ENCODE results near the gene KCNJ15. TPM values are rescaled to one million over a fixed set of nuclear protein-coding genes. Genes with fewer than 3 reads are reported as not detected.

Gene KCNJ15
- total RNA-seq, 1 donor from 2014 or later = 0.51 TPM

- H3K4me1 Mint-ChIP-seq (ENCODE audit: unreplicated experiment) = peaks cover 18% of the 10 kb centered on the region
- no peaks in the 10 kb centered on the region for H3K9me3 Mint-ChIP-seq (ENCODE audit: unreplicated experiment)
- no peaks in the 10 kb centered on the region for H3K27me3 Mint-ChIP-seq (ENCODE audit: unreplicated experiment)
- H3K27ac Mint-ChIP-seq (ENCODE audit: unreplicated experiment) = no peak overlapping the region
- H3K4me3 Mint-ChIP-seq (ENCODE audit: unreplicated experiment) = no peak overlapping the region
- TF ChIP-seq, protein P1, sequence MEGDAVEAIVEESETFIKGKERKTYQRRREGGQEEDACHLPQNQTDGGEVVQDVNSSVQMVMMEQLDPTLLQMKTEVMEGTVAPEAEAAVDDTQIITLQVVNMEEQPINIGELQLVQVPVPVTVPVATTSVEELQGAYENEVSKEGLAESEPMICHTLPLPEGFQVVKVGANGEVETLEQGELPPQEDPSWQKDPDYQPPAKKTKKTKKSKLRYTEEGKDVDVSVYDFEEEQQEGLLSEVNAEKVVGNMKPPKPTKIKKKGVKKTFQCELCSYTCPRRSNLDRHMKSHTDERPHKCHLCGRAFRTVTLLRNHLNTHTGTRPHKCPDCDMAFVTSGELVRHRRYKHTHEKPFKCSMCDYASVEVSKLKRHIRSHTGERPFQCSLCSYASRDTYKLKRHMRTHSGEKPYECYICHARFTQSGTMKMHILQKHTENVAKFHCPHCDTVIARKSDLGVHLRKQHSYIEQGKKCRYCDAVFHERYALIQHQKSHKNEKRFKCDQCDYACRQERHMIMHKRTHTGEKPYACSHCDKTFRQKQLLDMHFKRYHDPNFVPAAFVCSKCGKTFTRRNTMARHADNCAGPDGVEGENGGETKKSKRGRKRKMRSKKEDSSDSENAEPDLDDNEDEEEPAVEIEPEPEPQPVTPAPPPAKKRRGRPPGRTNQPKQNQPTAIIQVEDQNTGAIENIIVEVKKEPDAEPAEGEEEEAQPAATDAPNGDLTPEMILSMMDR (IDR thresholded peaks at IDR 0.05) = no peak
- H3K36me3 Mint-ChIP-seq (ENCODE audit: unreplicated experiment) = no peaks in the 10 kb centered on the region
- peak; percentile 30 for DNase-seq (ENCODE audit: extremely low spot score, unreplicated experiment)
These were observed 67.1 kb downstream of the KCNJ15 start for GRCh38 chr21:38323721-38324531.

GRCh38 chr21:38325216-38325615, 68.4 kb downstream of the KCNJ15 start:
- no peaks in the 10 kb centered on the region for H3K27me3 Mint-ChIP-seq (ENCODE audit: unreplicated experiment)

GRCh38 chr21:38325731-38326420, 69.1 kb downstream of the KCNJ15 start:
- Mint-ChIP-seq H3K4me1 (ENCODE audit: unreplicated experiment) (peaks cover 16% of the 10 kb centered on the region), H3K27me3 (ENCODE audit: unreplicated experiment) (no peaks in the 10 kb centered on the region), H3K36me3 (ENCODE audit: unreplicated experiment) (no peaks in the 10 kb centered on the region), H3K4me3 (ENCODE audit: unreplicated experiment) (no peak overlapping the region), H3K27ac (ENCODE audit: unreplicated experiment) (no peak overlapping the region), H3K9me3 (ENCODE audit: unreplicated experiment) (no peaks in the 10 kb centered on the region)
- TF ChIP-seq, protein P1 (IDR thresholded peaks at IDR 0.05) = no peak
- no peak for DNase-seq (ENCODE audit: extremely low spot score, unreplicated experiment)

More at GRCh38 chr21:38325216-38325615, 68.4 kb downstream of the KCNJ15 start:
- DNase-seq (ENCODE audit: extremely low spot score, unreplicated experiment) = peak; percentile 40
- TF ChIP-seq, protein P1 (IDR thresholded peaks at IDR 0.05) = no peak
- no peak overlapping the region for H3K27ac Mint-ChIP-seq (ENCODE audit: unreplicated experiment)
- H3K9me3 Mint-ChIP-seq (ENCODE audit: unreplicated experiment) = no peaks in the 10 kb centered on the region
- H3K36me3 Mint-ChIP-seq (ENCODE audit: unreplicated experiment) = no peaks in the 10 kb centered on the region
- no peak overlapping the region for H3K4me3 Mint-ChIP-seq (ENCODE audit: unreplicated experiment)
- peaks cover 16% of the 10 kb centered on the region for H3K4me1 Mint-ChIP-seq (ENCODE audit: unreplicated experiment)

DNA sequence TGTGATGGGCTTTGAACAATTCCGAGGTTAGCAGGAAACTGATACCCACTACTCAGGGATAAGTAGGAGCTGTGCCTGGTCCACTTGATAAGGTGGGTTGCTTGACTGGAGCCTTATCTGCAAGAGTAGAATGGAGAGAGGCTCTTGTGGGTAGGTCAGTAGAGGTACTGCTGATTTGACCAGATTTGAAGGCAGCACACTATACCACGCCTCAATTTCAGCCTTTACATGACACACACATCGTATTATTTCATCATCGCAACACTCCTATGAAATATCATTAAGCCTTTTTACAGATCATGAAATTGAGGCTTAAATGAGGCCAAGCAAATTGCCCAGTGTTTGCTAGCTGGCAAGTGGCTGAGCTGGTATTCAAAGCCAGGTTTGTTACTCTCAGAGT, 69.6 kb downstream of the KCNJ15 start:
- H3K4me1 Mint-ChIP-seq (ENCODE audit: unreplicated experiment) = peaks cover 16% of the 10 kb centered on the region
- no peaks in the 10 kb centered on the region for H3K27me3 Mint-ChIP-seq (ENCODE audit: unreplicated experiment)
- H3K9me3 Mint-ChIP-seq (ENCODE audit: unreplicated experiment) = no peaks in the 10 kb centered on the region
- H3K4me3 Mint-ChIP-seq (ENCODE audit: unreplicated experiment) = no peak overlapping the region
- no peak for DNase-seq (ENCODE audit: extremely low spot score, unreplicated experiment)
- no peak overlapping the region for H3K27ac Mint-ChIP-seq (ENCODE audit: unreplicated experiment)
- TF ChIP-seq, protein P1 (IDR thresholded peaks at IDR 0.05) = no peak
- H3K36me3 Mint-ChIP-seq (ENCODE audit: unreplicated experiment) = no peaks in the 10 kb centered on the region

- no peaks in the 10 kb centered on the region for H3K36me3 Mint-ChIP-seq (ENCODE audit: unreplicated experiment)
These were observed 70.1 kb downstream of the KCNJ15 start for GRCh38 chr21:38326899-38327298.

More at GRCh38 chr21:38326899-38327298, 70.1 kb downstream of the KCNJ15 start:
- TF ChIP-seq, protein P1 (IDR thresholded peaks at IDR 0.05) = no peak
- peaks cover 16% of the 10 kb centered on the region for H3K4me1 Mint-ChIP-seq (ENCODE audit: unreplicated experiment)
- H3K27me3 Mint-ChIP-seq (ENCODE audit: unreplicated experiment) = no peaks in the 10 kb centered on the region
- peak; percentile 51 for DNase-seq (ENCODE audit: extremely low spot score, unreplicated experiment)
- no peak overlapping the region for H3K27ac Mint-ChIP-seq (ENCODE audit: unreplicated experiment)
- H3K4me3 Mint-ChIP-seq (ENCODE audit: unreplicated experiment) = no peak overlapping the region
- H3K9me3 Mint-ChIP-seq (ENCODE audit: unreplicated experiment) = peaks cover 4% of the 10 kb centered on the region

Data from osteocyte (in vitro differentiated cells).